Left kidney (tissue), 8 donors: ENCODE data around the gene HSFX2. TPM values are rescaled to one million over a fixed set of nuclear protein-coding genes. Genes with fewer than 3 reads are reported as not detected.
"Not testable (repeated sequence)": the region's sequence is repeated elsewhere in the genome, so short reads cannot be mapped to it uniquely, and the experiment has no call there.

Experiments used
- DNase-seq: peaks from one replicate; pipeline ENCODE4 v3.0.0-alpha.2; 2013
- long read RNA-seq, 8 donors: transcript quantifications; one replicate each; lab custom pipeline, GENCODE V29; 2026
- polyA plus RNA-seq: library from polyadenylated mRNA; unstranded; fragments of 120-200 nt; gene quantifications from one replicate; pipeline ENCODE4 v1.2.1, GENCODE V29; 2013; ENCODE audit not compliant: insufficient read length

HSFX2 gene
- polyA plus RNA-seq: 1.0 TPM
- long read RNA-seq, donor 1: 0 reads
- long read RNA-seq, donor 2: 0 reads
- long read RNA-seq, donor 3: 0 reads
- long read RNA-seq, donor 4: 0 reads
- long read RNA-seq, donor 5: 0 reads
- long read RNA-seq, donor 6: 0 reads
- long read RNA-seq, donor 7: 0 reads
- long read RNA-seq, donor 8: 0 reads

DNA sequence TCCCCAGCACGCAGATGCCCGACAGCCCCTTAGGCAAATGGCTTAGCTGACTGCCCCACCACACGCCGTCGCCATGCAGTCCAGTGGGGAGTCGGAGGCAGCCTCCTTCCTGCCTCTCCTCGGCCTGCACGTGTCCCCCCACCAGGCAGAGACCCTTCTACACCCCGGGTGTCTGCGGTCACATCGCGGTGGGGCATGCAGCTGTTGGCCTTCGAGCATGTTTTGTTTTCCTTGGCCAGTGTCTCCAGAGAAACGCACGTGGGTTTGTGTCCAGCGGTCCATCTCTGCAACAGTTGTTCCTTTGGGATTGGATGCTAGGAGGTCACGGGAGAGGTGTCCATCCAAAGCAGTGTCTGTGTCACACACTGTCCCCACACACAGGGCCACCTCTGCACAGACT lies at the start of gene HSFX2:
HSFX2 (minus strand) TSS at position 101 of the 400 bp plus-strand sequence. CDS start 614 bp downstream, outside the sequence.
- not testable (repeated sequence) for DNase-seq

DNA sequence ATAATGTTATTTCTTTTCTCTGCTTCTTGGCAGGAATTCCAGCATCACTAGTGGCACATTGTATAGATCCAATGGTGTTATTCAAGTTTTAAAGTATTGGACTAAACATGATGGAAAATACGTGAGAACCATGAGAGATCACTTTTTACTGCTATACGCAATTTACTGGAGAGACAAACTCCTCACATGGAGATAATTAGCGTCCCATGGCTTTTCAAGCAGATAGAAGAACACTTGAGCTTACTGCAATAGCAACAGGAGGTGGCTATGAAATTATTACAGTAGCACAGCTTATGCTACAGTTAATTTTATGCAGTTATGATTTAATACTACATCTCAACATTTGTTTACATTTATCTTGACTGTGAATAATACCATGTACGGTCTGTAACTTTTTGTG lies 48.4 kb upstream of the HSFX2 start:
- DNase-seq: no peak

DNA sequence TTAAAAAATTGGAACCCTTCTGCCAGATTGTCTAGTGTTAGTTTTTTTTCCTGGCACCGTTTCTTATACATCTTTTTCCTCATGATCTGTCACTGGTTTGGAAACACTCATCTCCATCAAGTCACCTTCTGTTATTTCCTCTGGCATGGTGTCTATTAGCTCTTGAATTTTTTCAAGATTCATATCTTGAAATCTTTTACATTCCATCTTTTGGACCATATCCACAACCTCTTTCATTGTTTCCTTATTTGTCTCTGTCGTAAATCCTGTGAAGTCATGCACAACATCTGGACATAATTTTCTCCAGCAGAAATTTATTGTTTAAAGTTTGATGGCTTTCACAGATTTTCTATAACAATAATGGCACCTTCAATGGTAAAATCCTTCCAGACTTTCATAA lies 46.7 kb upstream of the HSFX2 start:
- DNase-seq: no peak

GRCh38 chrX:149641432-149641831 lies 46.3 kb upstream of the HSFX2 start:
- no peak for DNase-seq

- no peak for DNase-seq
Observed at GRCh38 chrX:149639568-149639967, 44.5 kb upstream of the HSFX2 start.

GRCh38 chrX:149638860-149639259 lies 43.7 kb upstream of the HSFX2 start:
- DNase-seq: no peak

DNA sequence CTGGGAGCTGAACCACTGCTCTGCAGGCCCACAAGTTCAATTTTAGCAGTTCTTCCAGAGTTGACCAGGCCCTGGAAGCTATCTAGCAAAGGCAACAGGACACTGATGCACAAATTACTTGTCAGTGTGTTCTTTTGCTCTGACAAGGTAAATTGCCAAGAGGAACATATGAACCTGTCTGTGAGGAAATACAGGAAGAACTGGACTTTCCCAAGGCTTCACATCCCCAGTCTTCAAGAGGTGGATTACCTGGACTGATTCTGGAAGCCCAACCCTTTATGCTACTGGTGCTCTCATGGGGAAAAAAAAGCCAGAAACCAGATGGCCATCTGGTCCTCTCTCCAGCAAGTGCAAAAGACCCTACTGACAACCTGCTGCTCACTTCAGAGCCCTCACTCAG lies 38.4 kb upstream of the HSFX2 start:
- DNase-seq: no peak

DNA sequence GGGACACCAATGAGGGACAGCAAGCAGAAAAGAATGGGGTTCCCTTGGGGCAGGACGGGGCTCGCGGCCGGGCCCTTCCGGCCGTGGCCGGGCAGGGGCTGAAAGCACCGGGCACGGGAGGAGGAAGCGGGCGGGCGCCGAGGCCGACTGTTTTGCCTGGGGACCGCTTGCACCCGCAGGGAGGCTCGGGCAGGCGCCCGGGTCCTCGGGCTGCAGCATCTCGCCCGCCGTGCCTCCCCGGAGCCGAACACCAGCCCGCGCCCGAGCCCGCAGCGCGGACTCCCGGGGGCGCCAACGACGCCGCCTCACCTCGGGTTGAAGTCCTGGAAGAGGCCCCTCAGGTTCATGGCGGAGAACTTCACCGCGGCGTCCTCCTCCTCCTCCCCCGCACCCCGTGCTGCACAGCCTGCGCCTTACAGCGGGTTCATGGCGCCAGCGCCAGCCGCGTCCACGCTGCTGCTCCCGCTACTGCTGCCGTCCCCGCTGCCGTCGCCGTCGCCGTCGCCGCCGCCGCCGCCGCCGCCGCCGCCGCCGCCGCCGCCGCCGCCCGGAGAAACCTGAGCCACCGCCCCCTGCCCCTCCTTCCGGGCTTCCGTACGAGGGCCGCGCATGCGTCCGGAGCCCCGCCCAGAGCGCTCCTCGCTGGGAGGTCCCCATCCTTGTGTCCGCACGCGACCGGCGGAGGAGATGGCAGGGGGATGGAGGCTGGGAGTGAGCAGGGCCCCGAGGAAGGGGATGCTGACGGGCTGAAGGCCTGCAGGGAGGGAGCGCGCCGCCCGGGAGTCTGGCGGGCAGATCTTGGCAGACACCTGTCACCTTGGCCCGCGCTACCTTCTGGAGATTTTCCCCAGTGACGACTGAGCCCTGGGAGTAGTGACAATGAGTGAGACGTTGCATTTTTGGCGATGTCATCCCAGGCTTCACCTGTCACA lies 36.4 kb upstream of the HSFX2 start, which contains the start of gene TMEM185A:
TMEM185A (minus strand) TSS at position 559 of the 932 bp plus-strand sequence; CDS start at position 347, 212 bp downstream.
- peak; percentile 45 for DNase-seq

DNA sequence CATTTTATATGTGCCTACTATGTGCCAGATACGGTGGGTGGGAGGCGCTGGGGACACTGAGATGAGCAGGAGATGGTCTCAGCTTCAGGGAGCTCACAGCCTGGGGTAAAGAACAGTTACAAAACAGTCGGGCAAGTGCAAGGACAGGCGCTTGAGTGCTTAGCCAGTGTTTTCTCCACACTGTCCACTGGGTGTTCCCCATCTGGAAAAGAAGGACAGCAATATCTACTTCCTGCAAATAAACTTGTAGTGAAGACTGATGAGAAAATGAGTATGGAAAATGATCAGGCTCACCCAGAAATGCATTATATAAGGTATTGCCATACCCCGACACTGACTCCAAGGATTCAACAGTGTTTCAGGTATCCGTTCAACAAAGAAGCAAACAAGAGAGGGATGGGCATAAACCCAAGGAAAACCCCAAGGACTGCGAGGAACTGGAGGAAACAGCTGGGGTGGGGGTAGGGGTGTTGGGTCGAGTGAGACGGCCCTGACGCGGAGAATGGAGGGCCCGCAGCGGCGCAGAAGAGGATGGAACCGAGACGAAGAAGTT lies 35.6 kb upstream of the HSFX2 start:
- DNase-seq: no peak

GRCh38 chrX:149629730-149630387 lies 34.7 kb upstream of the HSFX2 start:
- no peak for DNase-seq

DNA sequence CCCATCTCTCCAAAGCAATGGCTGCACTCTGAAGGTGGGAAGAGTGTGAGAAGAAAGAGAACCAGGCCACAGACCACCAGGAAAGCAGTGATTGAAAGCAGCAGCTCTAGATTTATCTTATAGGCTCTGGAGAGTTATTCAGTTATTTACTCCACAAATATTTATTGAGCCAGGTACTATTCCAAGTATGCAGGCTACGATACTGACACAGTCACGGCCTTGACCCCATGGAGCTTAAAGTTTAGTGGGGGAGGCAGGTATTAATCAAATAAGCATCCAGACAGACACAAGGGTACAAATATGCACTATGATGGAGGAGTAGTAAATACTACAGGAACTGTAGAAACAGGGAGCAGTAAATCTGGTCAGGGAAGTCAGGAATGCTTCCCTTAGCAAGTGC lies 33.7 kb upstream of the HSFX2 start:
- no peak for DNase-seq

- DNase-seq: no peak
Observed at GRCh38 chrX:149628280-149628679, 33.2 kb upstream of the HSFX2 start.

DNA sequence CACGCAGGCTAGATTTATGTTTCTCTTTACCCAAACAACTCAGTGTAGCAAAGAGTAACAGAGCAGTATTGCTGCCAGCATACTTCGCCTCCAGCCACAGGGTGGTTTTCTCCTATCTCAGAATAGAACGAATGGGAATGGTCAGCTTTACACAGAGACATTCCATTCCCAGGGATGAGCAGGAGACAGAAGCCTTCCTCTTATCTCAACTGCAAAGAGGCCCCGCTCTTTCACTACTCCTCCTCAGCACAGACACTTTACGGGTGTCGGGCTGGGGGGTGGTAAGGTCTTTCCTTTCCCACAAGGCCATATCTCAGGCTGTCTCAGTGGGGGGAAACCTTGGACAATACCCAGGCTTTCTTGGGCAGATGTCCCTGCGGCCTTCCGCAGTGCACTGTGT lies 31.7 kb upstream of the HSFX2 start:
- DNase-seq: not testable (repeated sequence)

GRCh38 chrX:149619662-149620061 lies 24.5 kb upstream of the HSFX2 start:
- DNase-seq: not testable (repeated sequence)

DNA sequence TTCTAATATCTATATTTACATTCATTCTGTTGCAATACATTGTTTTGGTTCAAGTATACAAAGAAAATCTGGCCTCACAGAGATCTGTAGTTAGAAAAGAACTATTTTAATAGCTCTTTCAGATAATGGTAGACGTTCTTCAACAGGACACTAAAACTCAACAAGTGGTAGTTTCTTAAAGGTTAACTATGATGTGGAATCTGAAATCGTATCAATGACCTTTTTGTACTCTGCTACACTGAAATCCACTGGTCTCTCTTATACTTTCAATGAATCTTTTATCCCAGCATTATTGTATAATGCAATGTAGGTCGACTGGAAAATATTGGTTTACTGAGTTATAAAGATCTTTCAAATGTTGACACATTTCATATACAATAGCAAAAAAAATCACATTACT lies 23.8 kb upstream of the HSFX2 start:
- DNase-seq: no peak

DNA sequence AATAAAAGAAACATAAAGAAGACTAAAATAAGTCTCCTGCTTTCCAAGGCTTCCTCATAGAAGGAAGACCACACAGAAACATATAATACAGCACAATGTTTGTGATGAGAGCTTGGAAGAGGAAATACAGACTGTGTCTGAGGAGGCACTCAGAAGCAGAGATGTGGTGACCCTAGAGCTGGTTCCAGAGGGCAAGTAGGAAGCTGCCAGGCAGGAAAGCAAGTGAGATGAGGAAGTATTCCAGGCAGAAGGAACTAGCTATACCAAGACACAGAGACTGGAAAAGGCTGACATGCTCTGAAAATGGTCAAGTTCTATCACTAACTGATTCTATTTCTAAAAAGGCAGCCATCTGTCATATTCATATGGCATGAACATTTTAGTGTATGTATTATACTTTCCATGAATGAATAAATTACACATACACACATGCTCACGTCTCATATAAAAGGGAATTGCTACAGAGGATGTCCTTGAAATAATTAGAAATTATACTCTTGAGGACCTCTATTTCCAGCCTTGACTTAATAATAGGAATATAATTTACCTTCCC lies 16.6 kb upstream of the HSFX2 start:
- DNase-seq: no peak

DNA sequence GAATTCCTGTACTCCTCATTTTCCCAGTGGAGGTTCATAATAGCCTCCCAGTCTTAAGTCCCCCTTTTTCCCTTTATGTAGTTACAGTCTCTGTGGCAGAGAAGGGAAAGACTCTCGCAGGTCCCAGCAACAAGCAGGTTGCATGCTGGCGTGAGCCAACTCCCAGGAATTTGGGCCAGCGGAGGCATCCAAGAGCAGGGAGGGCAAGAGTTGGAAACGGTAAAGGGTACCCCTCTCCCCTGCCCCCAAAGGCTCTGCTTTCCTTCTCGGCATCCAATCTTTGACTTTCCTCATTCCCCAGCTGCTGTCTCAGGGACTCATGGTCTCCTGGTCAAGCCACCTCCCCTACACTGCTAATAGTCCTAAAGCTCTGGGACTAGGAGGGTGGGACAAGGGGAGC lies 15.4 kb upstream of the HSFX2 start:
- DNase-seq: no peak

DNA sequence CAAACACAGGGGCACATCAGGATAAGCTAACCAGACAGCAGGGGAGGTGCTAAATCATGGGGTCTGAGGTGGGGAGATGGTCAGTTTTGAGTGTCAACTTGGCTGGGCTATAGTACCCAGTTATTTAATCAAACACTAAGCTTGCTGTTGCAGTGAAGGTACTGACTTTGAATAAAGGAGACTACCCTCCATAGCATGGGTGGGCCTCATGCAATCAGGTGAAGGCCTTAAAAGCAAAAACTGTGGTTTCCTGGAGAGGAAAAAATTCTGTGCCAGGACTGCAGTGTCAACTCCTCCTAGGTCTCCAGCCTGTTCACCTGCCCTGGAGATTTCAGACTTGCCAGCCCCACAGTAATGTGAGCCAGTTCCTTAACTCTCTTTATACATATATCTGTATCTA lies 12.6 kb upstream of the HSFX2 start:
- no peak for DNase-seq

DNA sequence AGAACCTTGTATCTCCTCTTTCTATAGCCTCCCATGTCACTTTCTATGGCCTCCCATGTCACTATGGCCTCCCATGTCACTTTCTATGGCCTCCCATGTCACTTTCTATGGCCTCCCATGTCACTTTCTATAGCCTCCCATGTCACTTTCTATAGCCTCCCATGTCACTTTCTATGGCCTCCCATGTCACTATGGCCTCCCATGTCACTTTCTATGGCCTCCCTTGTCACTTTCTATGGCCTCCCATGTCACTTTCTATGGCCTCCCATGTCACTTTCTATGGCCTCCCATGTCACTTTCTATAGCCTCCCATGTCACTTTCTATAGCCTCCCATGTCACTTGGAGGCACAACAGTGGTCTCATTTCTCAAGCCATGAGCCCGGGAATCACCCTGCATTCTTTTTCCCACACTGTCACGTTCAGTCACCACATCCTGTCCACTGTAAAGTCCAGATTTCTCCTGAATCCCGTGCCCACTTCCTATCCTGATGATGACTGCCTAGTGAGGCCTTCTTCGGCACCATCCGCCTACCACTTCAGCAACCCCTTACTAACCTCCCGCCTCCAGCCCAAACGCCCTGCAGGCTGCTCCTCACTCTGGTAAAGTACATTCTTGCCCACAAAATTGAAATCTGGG lies 10.3 kb upstream of the HSFX2 start:
- not testable (repeated sequence) for DNase-seq

DNA sequence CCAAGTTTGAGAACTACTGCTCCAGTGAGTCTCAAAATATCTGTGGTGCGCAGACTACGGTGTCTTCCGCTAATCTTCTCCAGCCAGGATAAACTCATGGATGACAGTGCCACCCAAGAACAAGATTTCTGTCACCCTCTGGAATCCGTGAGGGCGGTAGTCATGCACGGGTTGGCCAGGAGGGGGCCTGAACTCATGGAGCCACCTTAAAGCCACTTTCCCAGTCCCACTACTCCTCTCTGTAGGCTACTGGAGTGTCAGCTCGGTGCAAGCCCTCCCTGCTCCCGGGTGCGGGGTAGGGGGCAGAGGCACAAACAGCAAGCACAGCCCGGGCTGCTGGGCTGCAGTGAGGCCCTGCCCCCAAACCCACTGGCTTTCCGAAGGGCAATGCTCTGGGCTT lies 3.5 kb upstream of the HSFX2 start:
- DNase-seq: not testable (repeated sequence)

- not testable (repeated sequence) for DNase-seq
Observed at GRCh38 chrX:149595943-149596342, 829 bp upstream of the HSFX2 start.

DNA sequence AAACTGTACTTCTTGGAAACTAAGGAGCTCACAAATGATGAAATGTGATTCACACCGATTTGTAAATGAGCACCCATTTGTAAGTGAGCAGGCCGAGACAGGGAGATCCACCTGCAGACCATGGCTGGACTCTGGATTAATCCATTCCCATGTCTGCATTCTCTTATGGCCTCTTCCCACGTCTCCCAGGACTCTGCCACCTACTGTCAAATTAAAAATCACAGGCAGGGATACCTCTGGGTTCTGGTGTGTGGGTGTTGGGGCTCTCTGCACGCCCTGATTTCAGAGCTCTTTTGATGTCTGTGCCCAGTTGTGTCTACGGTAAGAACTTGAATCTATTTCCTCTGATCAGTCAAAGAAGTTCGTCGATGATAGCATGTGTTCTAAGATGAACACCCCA lies 4.1 kb downstream of the HSFX2 start:
- DNase-seq: not testable (repeated sequence)
